Right ventricle myocardium superior (tissue), 1 donor: ENCODE results near the gene MIXL1. TPM values are rescaled to one million over a fixed set of nuclear protein-coding genes. Genes with fewer than 3 reads are reported as not detected.
"Not testable (repeated sequence)": the region's sequence is repeated elsewhere in the genome, so short reads cannot be mapped to it uniquely, and the experiment has no call there.

Experiments
- ATAC-seq: fragments of 200-7000 bp; cut with Tn5 transposase; one replicate; pipeline ENCODE4 v1.9.1; 2020; ENCODE audit warnings: mild to moderate bottlenecking; ENCODE audit not compliant: poor library complexity
- DNase-seq: peaks from one replicate; pipeline ENCODE4 v3.0.0-alpha.2; 2020
- intact Hi-C: fragments of 100-400 bp; cut with DNase I; formaldehyde crosslinking; loops from one replicate; pipeline ENCODE4 v1.11.2; 2022
- total RNA-seq: library from RNA; stranded (reverse); fragmentation: NEBNext Ultra II Directional; extraction: Animal tissue kit (Norgen Biotek cat#: 25700); gene quantifications from one replicate; pipeline ENCODE4 v1.2.1, GENCODE V29; 2021
- donor health status: DM: no; HTN: yes; CAD: no; lungs with severe emphysema.

Gene MIXL1
- total RNA-seq, 1 donor from 2014 or later, result not detected

DNA sequence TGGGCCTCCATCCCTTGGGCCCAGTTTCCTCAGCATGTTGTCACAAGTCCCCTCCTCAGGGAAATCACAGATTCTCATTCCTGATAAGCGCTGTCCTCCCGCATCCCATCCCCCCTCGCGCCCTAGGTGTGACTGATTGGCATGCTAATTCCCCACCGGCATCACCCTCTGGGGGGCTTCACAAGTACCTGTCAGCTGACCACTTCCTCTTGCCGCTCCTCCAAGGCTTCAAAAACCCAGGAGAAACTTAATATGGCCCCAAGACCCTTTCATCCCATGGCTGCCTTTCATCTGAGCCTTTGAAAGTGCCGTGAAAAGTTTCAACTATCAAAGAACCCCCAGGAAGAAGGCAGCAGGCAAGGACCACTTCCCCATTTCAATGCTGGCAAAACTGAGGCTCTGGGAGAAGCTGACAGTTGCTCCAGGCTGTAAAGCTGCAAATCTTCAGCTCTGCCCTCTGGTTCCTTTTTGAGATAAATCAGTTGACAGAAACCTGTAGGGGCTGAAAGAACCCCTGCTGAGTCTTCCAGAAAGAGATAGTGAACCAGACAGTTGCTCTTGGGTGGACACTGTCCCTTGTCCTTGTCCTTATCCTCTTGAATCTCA is 12.8 kb upstream of the MIXL1 start:
- no peak for ATAC-seq
- intact Hi-C loops, result no loop called here
- DNase-seq, result no peak

DNA sequence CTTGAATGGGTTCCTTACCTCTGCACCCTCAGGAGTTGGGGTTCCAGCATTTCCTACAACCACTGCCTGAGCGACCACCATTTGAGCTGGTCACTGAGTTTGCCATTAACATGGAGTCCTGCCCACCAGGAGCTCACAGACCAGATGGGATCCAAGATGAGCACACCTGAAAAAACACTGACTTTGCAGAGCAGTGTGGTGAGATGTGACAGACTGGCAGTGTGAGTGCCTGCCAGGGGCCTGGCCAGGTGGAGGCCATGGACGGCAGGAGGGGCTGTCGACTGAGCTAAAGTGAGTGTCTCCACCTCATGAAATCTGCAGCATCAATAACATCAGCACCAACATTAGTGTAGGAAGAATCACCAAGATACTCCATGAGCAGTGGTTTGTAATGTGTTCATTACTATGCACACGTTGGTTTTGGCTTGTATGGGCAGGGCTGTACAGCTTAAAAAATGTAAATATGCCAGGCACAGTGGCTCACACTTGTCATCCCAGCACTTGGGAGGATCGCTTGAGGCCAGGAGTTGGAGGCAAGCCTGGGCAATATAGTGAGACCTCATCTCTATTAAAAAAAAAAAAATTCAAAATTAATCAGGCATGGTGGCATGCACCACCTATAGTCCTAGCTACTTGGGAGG is 12.2 kb upstream of the MIXL1 start:
- DNase-seq (no peak), ATAC-seq (no peak)
- intact Hi-C loops, result no loop called here

DNA sequence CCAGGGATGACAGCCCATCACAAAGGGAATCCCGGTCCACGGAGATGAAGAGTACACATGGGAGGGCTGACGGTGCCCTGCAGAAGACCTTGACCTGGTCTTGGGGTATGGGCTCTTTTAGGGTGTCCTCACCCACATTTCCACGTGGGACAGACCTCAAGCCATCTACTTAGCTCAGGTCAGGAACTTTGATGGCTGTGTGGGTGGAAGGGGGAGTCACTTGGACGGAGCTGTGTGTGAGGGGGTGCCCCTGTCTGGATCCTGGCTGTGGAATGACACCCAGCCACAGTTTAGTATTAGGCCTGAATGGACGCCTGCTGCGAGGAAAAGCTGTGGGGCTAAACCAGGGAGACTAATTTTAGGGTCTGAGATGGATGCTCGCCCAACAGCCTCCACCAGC is 10.9 kb upstream of the MIXL1 start:
- intact Hi-C loops, result no loop called here
- ATAC-seq (no peak), DNase-seq (no peak)

DNA sequence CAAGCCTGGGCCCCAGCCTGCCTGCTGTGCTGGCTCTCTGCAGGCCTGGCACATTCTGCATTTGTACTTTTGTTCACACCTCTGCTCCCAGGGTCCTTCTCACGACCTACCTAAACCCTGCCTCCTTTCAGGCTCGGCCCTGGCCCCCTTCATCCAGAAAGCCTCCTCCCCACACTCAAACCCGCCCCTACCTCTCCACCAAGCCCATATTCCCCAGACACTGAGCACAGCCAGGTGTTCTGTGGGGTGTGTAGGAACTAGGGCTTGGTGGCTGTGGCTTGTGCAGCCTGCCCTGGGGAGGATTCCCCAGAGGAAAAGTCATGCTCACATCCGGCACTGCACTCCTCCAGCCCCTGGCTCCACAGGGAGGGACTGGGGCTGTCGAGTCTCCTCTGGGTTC is 8.2 kb upstream of the MIXL1 start:
- ATAC-seq (no peak), DNase-seq (no peak)
- intact Hi-C loops, result no loop called here

DNA sequence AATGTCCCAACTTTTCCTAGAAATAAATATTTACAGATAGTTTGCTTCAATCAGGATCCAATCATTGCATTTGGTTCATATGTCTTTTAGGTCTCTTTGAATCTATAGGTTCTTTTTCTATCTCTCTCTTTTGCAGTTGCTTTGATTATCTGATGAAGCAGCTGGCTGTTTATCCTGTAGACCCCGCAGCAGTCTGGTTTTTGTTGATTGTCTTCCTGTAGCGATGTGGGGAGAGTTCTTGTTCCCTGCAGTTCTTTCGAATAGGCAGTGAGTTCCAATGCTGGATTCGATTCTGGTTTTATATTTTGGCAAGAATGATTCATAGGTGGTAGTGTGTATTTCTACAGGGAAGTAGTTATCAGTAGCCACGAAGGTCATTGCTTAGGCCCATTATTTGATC is 7.4 kb upstream of the MIXL1 start:
- no peak for DNase-seq
- intact Hi-C loops, result no loop called here
- ATAC-seq, result no peak

DNA sequence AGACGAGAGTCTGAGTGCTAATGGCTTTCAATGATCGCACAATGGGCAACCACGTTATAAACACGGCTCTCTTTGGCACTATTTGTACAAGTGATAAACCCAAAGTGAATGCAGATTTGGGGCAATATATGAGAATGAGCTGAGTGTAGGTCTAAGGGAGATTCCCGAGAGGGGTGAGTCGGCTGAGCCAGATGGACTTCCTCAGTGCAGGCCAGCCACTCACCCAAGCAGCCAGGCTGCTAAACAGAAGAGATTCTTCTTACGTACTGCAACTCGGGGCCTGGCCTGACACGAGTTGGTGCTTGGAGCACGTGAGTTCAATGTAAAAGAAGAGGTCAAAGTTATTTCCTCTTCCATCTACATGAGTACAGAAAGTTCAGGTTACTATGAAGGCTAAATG is 6.2 kb upstream of the MIXL1 start:
- DNase-seq (no peak), ATAC-seq (no peak)
- intact Hi-C loops, result no loop called here

DNA sequence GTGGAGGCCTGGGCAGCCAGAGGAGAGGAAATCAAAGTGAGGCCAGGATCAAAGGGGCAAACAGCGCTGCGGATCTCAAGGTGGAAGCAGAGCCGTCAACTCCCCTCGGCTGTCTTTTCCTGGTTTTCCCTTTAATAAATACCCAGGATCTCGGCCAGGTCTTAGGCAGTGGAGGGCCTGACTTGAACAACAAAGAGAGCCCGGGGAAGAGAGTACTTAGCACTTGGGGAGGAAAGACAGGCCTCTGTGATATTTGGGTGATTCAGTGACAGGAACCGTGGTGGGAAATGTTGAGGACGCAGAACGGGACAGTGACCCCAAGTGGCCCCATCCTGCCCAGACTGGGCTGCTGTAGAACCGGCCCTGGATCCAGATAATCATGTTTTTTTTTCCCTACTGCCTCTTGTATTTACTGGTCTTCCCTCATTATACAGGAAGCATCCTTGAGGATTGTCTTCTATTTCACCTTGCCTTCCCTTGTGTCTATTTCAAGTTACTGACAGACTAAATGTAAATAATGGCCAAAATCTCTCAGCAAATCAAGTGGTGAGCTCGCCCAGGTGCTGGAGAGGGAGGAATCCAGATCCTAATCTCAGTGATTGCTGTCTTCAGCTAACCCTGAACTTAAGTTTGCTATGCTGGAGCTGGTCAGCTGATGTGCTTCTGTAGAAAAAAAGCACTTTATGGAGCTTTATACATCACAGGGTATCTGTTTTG is 2.8 kb upstream of the MIXL1 start:
- ATAC-seq (no peak), DNase-seq (no peak)
- intact Hi-C loops, result no loop called here

DNA sequence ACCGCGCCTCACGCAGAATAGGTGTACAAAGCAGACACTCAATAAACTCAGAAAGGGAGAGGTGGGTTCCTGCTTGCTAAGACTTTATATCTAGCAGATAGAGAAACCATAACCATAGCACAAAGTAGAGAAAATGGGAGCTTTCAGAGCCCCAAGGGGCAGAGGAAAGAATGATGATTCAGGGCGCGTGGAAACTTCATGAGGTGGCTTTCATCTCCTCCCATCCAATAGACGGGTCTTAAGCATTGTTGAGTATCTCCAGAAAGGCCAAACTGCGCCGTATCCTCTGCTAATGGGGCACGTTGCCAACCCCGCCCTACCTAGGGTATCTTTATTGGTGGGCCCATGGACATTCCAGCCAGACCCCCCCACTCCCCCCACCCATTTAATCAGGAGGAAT is 778 bp upstream of the MIXL1 start:
- intact Hi-C loops, result no loop called here
- ATAC-seq (no peak), DNase-seq (no peak)

DNA sequence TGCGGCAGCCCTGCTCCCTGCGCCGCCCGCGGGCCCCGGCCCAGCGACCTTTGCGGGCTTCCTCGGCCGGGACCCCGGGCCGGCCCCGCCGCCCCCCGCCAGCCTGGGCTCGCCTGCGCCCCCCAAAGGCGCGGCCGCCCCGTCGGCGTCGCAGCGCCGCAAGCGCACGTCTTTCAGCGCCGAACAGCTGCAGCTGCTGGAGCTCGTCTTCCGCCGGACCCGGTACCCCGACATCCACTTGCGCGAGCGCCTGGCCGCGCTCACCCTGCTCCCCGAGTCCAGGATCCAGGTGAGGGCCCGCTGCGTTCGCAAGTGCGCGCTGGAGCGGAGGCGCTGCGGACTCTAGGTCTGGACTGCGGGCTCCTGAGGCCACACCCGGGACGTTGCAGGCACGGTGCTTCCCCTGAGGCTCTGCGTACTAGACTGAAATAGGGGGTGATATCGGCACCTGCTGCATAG is 351 bp downstream of the MIXL1 start:
- peak; percentile 51 for ATAC-seq
- intact Hi-C loops, result no loop called here
- no peak for DNase-seq

DNA sequence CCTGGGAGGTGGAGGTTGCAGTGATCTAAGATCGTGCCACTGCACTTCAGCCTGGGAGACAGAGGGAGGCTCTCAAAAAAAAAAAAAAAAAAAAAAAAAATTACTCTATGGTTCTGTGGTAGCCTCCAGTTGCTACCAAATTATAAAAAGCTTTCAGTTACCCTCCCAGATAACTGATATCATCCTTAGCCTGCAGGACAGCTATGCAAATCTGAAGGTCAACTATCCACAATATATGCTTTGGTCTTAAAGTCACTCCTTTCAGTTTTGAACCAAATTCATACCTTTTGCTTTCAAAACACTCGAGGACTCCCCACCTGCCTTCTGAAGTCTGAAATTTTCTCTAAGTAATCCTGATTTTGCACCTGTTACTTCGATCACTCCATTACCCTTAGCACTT is 3.1 kb downstream of the MIXL1 start:
- intact Hi-C loops, result no loop called here
- ATAC-seq, result no peak

DNA sequence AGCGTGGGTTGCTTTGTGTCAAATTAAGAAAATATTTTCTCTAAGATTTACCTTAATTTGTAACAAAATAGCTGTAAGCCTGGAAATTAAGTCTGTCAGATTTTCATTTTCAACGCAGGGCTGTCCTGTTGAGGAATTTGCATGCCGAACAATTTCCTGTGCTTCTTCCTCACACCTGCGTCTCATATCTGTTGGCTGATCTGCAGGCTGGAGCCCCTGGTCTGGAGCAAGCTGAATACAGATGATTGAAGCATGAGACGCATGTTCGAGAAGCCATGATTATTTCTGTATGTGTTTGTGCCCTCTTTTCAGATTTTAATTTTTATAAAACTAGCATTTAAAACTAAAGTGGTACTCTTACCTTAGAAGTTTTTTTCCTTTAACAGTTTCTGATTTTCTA is 9.8 kb downstream of the MIXL1 start:
- DNase-seq (no peak), ATAC-seq (no peak)
- intact Hi-C loops, result no loop called here

More for the DNA sequence above, 3.1 kb downstream of the MIXL1 start:
- no peak for DNase-seq

DNA sequence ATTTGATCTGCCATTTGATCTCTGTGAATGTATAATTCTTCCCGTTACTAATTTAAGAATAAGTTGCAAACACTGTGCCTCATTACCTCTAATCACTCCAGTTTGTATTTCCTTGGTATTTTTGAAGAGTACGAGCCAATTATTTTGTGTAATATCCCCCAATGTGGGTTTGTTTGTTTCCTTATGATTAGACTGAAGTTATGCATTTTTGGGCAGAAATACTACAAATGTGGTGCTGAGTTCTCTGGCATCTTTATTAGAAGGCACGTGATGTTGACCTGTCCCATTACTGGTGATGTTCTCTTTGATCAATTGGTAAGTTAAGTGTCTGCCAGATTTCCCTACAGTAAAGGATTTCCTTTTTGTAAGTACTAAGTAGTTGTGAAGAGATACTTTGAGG is 10.3 kb downstream of the MIXL1 start:
- DNase-seq, result no peak
- intact Hi-C loops, result no loop called here
- no peak for ATAC-seq

DNA sequence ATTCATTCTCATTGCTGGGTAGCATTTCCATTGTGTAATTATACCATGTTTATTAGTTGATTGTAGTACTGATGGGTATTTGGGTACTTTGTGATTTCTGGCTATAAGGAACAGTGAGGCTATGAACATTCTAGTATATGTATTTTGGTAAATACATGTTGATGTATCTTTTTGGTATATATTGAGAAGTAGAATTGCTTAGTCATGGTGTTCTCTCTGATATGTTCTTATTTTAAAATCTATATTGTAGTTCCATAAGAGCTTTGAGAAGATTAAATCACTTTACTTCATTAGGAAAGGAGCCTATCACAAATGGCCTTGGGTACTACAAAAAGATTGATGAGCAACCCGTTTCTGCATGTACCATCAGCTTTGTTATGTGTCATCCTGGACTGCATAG is 13.4 kb downstream of the MIXL1 start:
- no peak for ATAC-seq
- DNase-seq, result no peak
- intact Hi-C loops, result no loop called here

DNA sequence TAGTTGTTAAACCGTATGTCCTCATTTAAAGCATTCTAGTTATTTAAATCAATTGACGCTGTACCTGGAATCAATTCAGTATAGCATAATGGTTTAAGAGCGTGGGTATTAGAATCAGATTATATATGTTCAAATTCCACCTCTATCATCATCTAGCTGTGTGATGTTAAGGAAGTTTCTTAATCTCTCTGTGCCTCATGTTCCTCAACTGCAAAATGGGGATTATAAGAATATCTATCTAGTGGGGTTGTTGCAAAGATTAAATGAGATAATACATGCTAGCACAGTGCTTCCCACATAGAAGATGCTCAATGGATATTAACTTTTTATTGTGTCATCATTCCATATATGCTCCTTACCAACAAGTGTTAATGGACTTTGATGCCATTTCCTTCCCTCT is 16.0 kb downstream of the MIXL1 start:
- intact Hi-C loops, result no loop called here
- ATAC-seq (no peak), DNase-seq (no peak)

DNA sequence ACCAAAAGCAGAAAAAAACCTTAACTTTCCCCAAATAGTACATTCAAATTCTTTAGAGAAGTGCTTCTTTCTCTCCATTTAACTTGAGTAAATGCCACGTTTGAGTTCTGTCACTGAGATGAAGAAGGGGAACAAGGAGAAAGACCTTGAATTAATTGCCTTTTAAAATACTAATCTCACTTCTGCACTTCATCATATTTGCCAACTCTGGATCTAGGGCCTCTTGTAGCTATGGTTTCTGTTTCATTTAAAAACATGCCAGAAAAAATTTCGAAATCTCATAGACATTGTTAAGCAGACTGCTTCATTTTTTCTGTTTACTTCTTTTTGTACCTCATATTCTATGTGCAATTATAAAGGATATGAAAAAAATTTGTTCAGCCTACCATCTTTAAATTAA is 24.6 kb downstream of the MIXL1 start:
- ATAC-seq (peak; percentile 58), DNase-seq (no peak)
- intact Hi-C loops, result no loop called here

DNA sequence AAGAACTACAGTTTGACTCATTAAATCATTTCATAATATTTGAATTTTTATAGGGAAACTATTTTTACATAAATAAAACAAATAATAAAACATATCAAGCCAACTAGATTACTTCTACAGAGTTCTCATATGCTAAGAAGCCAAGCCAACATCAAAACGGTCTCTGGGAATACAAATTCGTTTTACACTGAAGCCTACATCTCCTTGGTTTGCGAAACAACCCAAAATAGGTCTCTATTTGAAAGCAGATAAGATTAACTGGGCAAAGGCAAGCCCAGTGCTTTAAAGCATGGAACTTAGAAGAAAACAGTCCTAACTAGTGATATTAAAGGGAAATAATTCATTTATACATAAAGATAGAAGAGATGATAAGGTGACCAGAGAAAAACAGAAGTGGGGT is 25.3 kb downstream of the MIXL1 start:
- ATAC-seq, result no peak
- DNase-seq, result no peak
- intact Hi-C loops, result no loop called here

DNA sequence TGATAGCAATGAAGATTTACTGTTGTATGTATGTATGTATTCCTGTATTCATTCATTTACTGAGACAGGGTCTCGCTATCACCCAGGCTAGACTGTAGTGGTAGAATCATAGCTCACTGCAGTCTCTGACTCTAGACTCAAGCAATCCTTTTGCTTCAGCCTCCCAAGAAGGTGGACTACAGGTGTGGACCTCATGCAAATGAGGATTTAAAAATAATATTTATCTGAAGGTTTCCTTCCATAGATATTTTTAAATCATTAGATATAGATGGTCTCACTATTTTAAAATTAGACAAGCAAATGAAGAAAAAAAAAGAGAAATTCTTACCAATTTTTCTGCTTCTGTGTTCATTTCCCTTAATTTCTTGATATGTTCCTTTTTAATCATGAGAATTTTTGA is 27.0 kb downstream of the MIXL1 start:
- no peak for ATAC-seq
- intact Hi-C loops, result no loop called here
- no peak for DNase-seq

DNA sequence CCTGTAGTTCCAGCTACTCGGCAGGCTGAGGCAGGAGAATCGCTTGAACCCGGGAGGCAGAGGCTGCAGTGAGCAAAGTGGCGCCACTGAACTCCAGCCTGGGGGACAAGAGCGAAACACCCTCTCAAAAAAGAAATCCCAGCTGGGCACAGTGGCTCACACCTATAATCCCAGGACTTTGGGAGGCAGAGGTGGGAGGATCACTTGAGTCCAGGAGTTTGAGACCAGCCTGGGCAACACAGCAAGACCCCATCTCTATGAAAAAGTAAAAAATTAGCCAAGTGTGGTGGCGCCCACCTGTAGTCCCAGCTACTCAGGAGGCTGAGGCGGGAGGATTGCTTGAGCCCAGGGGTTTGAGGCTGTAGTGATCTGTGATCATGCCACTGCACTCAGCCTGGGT is 29.4 kb downstream of the MIXL1 start:
- ATAC-seq, DNase-seq, intact Hi-C loops: not testable (repeated sequence)

DNA sequence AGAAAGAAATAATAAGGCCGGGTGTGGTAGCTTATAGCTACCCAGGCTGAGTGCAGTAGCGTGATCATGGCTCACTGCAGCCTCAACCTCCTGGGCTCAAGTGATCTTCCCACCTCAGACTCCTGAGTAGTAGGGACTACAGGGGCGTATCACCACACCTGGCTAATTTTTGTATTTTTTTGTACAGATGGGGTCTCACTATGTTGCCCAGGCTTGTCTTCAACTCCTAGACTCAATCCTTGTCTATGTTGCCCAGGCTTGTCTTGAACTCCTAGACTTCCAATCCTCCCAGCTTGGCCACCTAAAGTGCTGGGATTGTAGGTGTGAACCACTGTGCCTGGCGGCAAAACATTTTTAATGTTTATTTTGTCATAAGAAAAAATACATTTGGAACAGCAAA is 30.5 kb downstream of the MIXL1 start:
- ATAC-seq (no peak), DNase-seq (no peak)
- intact Hi-C loops, result no loop called here

DNA sequence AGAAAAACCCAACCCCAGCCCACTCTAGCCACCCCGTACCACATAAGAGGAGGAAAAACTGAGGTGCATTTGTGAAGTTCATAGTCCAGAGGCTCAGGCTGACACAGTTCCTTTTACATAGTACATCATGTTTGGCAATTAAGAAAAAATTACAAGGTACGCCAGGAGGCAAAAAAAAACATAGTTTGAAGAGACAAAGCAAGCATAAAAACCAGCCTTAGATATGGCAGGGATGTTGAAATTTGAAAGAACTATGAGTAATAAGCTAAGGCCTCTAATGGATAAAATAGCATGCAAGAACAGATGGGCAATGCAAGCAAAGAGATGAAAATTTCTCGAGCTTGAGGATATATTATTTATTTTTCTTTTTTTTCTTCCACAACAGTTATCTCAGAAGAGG is 31.9 kb downstream of the MIXL1 start:
- DNase-seq (no peak), ATAC-seq (no peak)
- intact Hi-C loops, result no loop called here
